ENCODE results near the gene OPA1.

The OPA1 gene

GRCh38 chr3:193746832-193747231 is 153.8 kb downstream of the OPA1 start:
- no peak for DNase-seq

Data from NCI-H1417 treated with DMSO at 0.1 percent for 48 hours (cell line).